ENCODE results near the gene PCDHAC2.

DNA sequence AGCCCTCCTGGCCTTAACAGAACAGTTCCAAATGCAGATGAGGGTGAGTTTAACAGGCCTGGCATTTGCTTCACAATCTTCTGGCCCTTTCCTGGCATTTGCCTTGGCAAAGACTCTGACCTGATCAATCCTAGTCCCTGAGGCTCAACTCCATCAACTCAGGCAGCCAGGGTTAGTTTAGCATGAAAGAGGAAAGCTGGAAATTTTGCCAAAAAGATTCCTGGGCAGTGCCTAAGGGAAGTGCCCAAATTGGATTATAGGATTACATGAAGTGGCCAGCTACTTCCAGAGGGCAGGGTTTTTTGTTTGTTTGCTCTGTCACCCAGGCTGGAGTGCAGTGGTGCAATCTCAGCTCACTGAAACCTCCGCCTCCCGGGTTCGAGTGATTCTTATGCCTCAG, 36.8 kb downstream of the PCDHAC2 start:
- TF ChIP-seq, protein P1, sequence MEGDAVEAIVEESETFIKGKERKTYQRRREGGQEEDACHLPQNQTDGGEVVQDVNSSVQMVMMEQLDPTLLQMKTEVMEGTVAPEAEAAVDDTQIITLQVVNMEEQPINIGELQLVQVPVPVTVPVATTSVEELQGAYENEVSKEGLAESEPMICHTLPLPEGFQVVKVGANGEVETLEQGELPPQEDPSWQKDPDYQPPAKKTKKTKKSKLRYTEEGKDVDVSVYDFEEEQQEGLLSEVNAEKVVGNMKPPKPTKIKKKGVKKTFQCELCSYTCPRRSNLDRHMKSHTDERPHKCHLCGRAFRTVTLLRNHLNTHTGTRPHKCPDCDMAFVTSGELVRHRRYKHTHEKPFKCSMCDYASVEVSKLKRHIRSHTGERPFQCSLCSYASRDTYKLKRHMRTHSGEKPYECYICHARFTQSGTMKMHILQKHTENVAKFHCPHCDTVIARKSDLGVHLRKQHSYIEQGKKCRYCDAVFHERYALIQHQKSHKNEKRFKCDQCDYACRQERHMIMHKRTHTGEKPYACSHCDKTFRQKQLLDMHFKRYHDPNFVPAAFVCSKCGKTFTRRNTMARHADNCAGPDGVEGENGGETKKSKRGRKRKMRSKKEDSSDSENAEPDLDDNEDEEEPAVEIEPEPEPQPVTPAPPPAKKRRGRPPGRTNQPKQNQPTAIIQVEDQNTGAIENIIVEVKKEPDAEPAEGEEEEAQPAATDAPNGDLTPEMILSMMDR (IDR thresholded peaks at IDR 0.05; ENCODE audit: borderline replicate concordance, extremely low read depth, low read length, poor library complexity, severe bottlenecking), result no peak
- no peak for TF ChIP-seq EZH2 (IDR thresholded peaks at IDR 0.05; ENCODE audit: borderline replicate concordance, low read depth, low read length, severe bottlenecking)
